DND-41 (cell line): Measurements from ENCODE around the gene MXI1.

Experiments used
- ATAC-seq: fragments of 200-7000 bp; cut with Tn5 transposase; 3 replicates; pipeline ENCODE4 v1.9.1; 2021; ENCODE audit warnings: low read depth; ENCODE audit not compliant: insufficient read depth
- DNase-seq: peaks from one replicate; pipeline ENCODE4 v3.0.0-alpha.2; 2020
- H2AFZ ChIP-seq: 2 replicates; pipeline ENCODE4 v1.6.0; 2012; ENCODE audit warnings: low read depth, low read length
- H3K27ac ChIP-seq: 2 replicates; pipeline ENCODE4 v1.5.1; 2012; ENCODE audit warnings: low read length, inconsistent platforms
- H3K27me3 ChIP-seq: fragments of 200-600 bp; sonication (generic); 2 replicates; pipeline ENCODE4 v1.6.0; 2012; ENCODE audit warnings: low read length, mild to moderate bottlenecking, inconsistent platforms; ENCODE audit not compliant: insufficient read depth, poor library complexity
- H3K36me3 ChIP-seq: 2 replicates; pipeline ENCODE4 v1.5.1; 2012; ENCODE audit warnings: low read length, inconsistent platforms; ENCODE audit not compliant: insufficient read depth
- H3K4me1 ChIP-seq: 2 replicates; pipeline ENCODE4 v1.5.1; 2012; ENCODE audit warnings: mild to moderate bottlenecking, low read length; ENCODE audit not compliant: insufficient read depth
- H3K4me2 ChIP-seq: 2 replicates; pipeline ENCODE4 v1.6.0; 2012; ENCODE audit warnings: mild to moderate bottlenecking, moderate library complexity, low read length, inconsistent platforms; ENCODE audit not compliant: insufficient read depth
- H3K4me3 ChIP-seq, 2 experiments: fragments of 200-600 bp in 1 of 2; shearing (Covaris generic) in 1 of 2; 2 replicates each; pipeline ENCODE4 v1.5.1; 2012 to 2016; ENCODE audit warnings: inconsistent platforms in 2 of 2, low read length in 2 of 2, mild to moderate bottlenecking in 2 of 2, low read depth in 1 of 2, moderate library complexity in 1 of 2
- H3K79me2 ChIP-seq: 2 replicates; pipeline ENCODE4 v1.6.0; 2012; ENCODE audit warnings: low read length, inconsistent platforms; ENCODE audit not compliant: insufficient read depth
- H3K9ac ChIP-seq: 2 replicates; pipeline ENCODE4 v1.6.0; 2012; ENCODE audit warnings: low read depth, mild to moderate bottlenecking, inconsistent platforms, low read length, moderate library complexity
- H3K9me3 ChIP-seq: 2 replicates; pipeline ENCODE4 v1.5.1; 2012; ENCODE audit warnings: low read length, moderate library complexity, mild to moderate bottlenecking, inconsistent platforms; ENCODE audit not compliant: insufficient read depth, severe bottlenecking
- H4K20me1 ChIP-seq: 2 replicates; pipeline ENCODE4 v1.6.0; 2012; ENCODE audit warnings: low read length; ENCODE audit not compliant: insufficient read depth
- CTCF ChIP-seq: IDR thresholded peaks from 2 replicates; pipeline ENCODE4 v1.5.1; 2012; ENCODE audit warnings: borderline replicate concordance, low read length, moderate library complexity, mild to moderate bottlenecking; ENCODE audit not compliant: poor library complexity, severe bottlenecking; ENCODE audit errors: extremely low read depth
- EZH2 ChIP-seq: IDR thresholded peaks from 3 replicates; pipeline ENCODE4 v1.6.1; 2012; ENCODE audit warnings: borderline replicate concordance, low read depth, mild to moderate bottlenecking, moderate library complexity, low read length, inconsistent platforms; ENCODE audit not compliant: severe bottlenecking

Gene MXI1

GRCh38 chr10:110207011-110207804 lies at the start of gene MXI1:
Gene MXI1 (plus strand): TSS chr10:110207605. CDS start chr10:110207809, 204 bp downstream.
- H3K27me3 ChIP-seq, result peaks cover 81% of the 10 kb centered on the region
- peak within 1 kb of the TSS; percentile 72 for H2AFZ ChIP-seq
- H3K4me2 ChIP-seq, result peak within 1 kb of the TSS; percentile 93
- peak within 1 kb of the TSS; percentile 11 to 60; a peak in 3 of 4 replicates for H3K4me3 ChIP-seq
- H3K9ac ChIP-seq, result peak within 1 kb of the TSS; percentile 46
- ATAC-seq (no peak), DNase-seq (no peak)
- no peaks in the 10 kb centered on the region for H3K9me3 ChIP-seq
- H3K27ac ChIP-seq, result no peak within 1 kb of the TSS; the same call in 1 of the 2 replicates
- no peaks in the 10 kb centered on the region for H3K36me3 ChIP-seq
- no peaks in the 10 kb centered on the region for H3K79me2 ChIP-seq
- H3K4me1 ChIP-seq, result peaks cover 43% of the 10 kb centered on the region
- no peaks in the 10 kb centered on the region; the same call in 1 of the 2 replicates for H4K20me1 ChIP-seq
- TF ChIP-seq EZH2, result peak; percentile 67
- TF ChIP-seq CTCF, result no peak

- TF ChIP-seq CTCF (no peak), EZH2 (no peak)
- H3K27me3 ChIP-seq, result peaks cover 40% of the 10 kb centered on the region
- no peak overlapping the region for H3K9ac ChIP-seq
- H3K4me2 ChIP-seq, result no peak overlapping the region
- no peak overlapping the region for H2AFZ ChIP-seq
- peaks cover 4% of the 10 kb centered on the region for H4K20me1 ChIP-seq
- no peak overlapping the region for H3K27ac ChIP-seq
- peaks cover 13% of the 10 kb centered on the region for H3K4me1 ChIP-seq
- H3K9me3 ChIP-seq, result no peaks in the 10 kb centered on the region
- ATAC-seq (no peak), DNase-seq (no peak)
- no peaks in the 10 kb centered on the region for H3K36me3 ChIP-seq
- no peak overlapping the region for H3K4me3 ChIP-seq
- H3K79me2 ChIP-seq, result no peaks in the 10 kb centered on the region
Measured at GRCh38 chr10:110158051-110159005, 49.1 kb upstream of the MXI1 start.

GRCh38 chr10:110160081-110160480 lies 47.3 kb upstream of the MXI1 start:
- TF ChIP-seq EZH2, result no peak
- no peak for TF ChIP-seq CTCF
- Histone ChIP-seq H3K9me3 (no peaks in the 10 kb centered on the region), H3K27ac (no peak overlapping the region), H3K4me1 (peaks cover 13% of the 10 kb centered on the region), H2AFZ (no peak overlapping the region), H3K4me2 (no peak overlapping the region), H3K36me3 (no peaks in the 10 kb centered on the region), H3K9ac (no peak overlapping the region), H3K27me3 (peaks cover 49% of the 10 kb centered on the region), H3K4me3 (no peak overlapping the region), H3K79me2 (no peaks in the 10 kb centered on the region), H4K20me1 (peaks cover 4% of the 10 kb centered on the region)
- DNase-seq (no peak), ATAC-seq (no peak)
